DND-41 (cell line): ENCODE measurements around the gene THSD4.

ENCODE experiments used
- ATAC-seq: fragments of 200-7000 bp; cut with Tn5 transposase; 3 replicates; pipeline ENCODE4 v1.9.1; 2021; ENCODE audit warnings: low read depth; ENCODE audit not compliant: insufficient read depth
- DNase-seq: peaks from one replicate; pipeline ENCODE4 v3.0.0-alpha.2; 2020
- H2AFZ ChIP-seq: 2 replicates; pipeline ENCODE4 v1.6.0; 2012; ENCODE audit warnings: low read depth, low read length
- H3K27ac ChIP-seq: 2 replicates; pipeline ENCODE4 v1.5.1; 2012; ENCODE audit warnings: low read length, inconsistent platforms
- H3K27me3 ChIP-seq: fragments of 200-600 bp; sonication (generic); 2 replicates; pipeline ENCODE4 v1.6.0; 2012; ENCODE audit warnings: low read length, mild to moderate bottlenecking, inconsistent platforms; ENCODE audit not compliant: insufficient read depth, poor library complexity
- H3K36me3 ChIP-seq: 2 replicates; pipeline ENCODE4 v1.5.1; 2012; ENCODE audit warnings: low read length, inconsistent platforms; ENCODE audit not compliant: insufficient read depth
- H3K4me1 ChIP-seq: 2 replicates; pipeline ENCODE4 v1.5.1; 2012; ENCODE audit warnings: mild to moderate bottlenecking, low read length; ENCODE audit not compliant: insufficient read depth
- H3K4me2 ChIP-seq: 2 replicates; pipeline ENCODE4 v1.6.0; 2012; ENCODE audit warnings: mild to moderate bottlenecking, moderate library complexity, low read length, inconsistent platforms; ENCODE audit not compliant: insufficient read depth
- H3K4me3 ChIP-seq, 2 experiments: fragments of 200-600 bp in 1 of 2; shearing (Covaris generic) in 1 of 2; 2 replicates each; pipeline ENCODE4 v1.5.1; 2012 to 2016; ENCODE audit warnings: inconsistent platforms in 2 of 2, low read length in 2 of 2, mild to moderate bottlenecking in 2 of 2, low read depth in 1 of 2, moderate library complexity in 1 of 2
- H3K79me2 ChIP-seq: 2 replicates; pipeline ENCODE4 v1.6.0; 2012; ENCODE audit warnings: low read length, inconsistent platforms; ENCODE audit not compliant: insufficient read depth
- H3K9ac ChIP-seq: 2 replicates; pipeline ENCODE4 v1.6.0; 2012; ENCODE audit warnings: low read depth, mild to moderate bottlenecking, inconsistent platforms, low read length, moderate library complexity
- H3K9me3 ChIP-seq: 2 replicates; pipeline ENCODE4 v1.5.1; 2012; ENCODE audit warnings: low read length, moderate library complexity, mild to moderate bottlenecking, inconsistent platforms; ENCODE audit not compliant: insufficient read depth, severe bottlenecking
- H4K20me1 ChIP-seq: 2 replicates; pipeline ENCODE4 v1.6.0; 2012; ENCODE audit warnings: low read length; ENCODE audit not compliant: insufficient read depth
- EZH2 ChIP-seq: IDR thresholded peaks from 3 replicates; pipeline ENCODE4 v1.6.1; 2012; ENCODE audit warnings: borderline replicate concordance, low read depth, mild to moderate bottlenecking, moderate library complexity, low read length, inconsistent platforms; ENCODE audit not compliant: severe bottlenecking
- TF ChIP-seq, protein P1 (sequence below): IDR thresholded peaks from 2 replicates; pipeline ENCODE4 v1.5.1; 2012; ENCODE audit warnings: borderline replicate concordance, low read length, moderate library complexity, mild to moderate bottlenecking; ENCODE audit not compliant: poor library complexity, severe bottlenecking; ENCODE audit errors: extremely low read depth

The THSD4 gene

DNA sequence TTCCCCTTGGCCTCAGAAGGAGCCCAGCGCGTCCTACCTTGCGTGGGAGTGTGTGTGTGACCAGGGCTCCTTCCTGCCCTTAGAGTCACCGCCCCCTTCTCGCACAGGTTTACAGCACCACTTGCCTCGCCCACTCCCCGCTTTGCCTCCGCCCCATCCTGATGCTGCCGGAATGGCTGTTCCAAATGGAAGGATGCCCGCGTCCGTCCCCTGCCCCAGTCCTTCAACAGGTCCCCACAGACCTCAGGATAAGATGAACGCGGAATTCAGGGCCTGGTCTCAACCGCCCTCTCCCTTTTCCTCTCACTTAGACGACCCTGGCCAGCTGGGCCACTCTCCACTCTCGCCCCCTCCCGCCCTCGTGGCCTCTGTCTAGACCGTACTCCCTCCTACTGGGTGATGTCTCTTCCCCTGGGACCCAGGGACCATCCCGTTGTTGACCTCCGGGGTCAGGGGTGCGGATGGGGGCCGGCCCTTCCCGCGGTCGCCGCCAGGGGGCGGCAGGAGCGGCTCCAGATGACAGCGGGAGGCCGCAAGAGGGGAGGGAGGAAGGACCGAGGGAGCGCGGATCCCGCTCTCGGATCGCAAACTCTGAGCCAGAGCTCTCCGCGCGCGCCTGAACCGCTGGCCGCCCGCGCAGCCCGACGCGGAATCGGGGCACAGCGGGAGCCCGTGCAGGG lies at the start of gene THSD4:
Gene THSD4, plus strand, starts transcription at position 585 of the 680 bp plus-strand sequence.
- Histone ChIP-seq H3K4me2 (no peak within 1 kb of the TSS), H3K4me3 (no peak within 1 kb of the TSS), H3K36me3 (no peaks in the 10 kb centered on the region), H3K4me1 (no peaks in the 10 kb centered on the region), H3K9me3 (no peaks in the 10 kb centered on the region), H3K9ac (no peak within 1 kb of the TSS), H3K79me2 (no peaks in the 10 kb centered on the region), H2AFZ (no peak within 1 kb of the TSS), H4K20me1 (no peaks in the 10 kb centered on the region), H3K27me3 (peaks cover 2% of the 10 kb centered on the region), H3K27ac (no peak within 1 kb of the TSS)
- no peak for TF ChIP-seq EZH2
- DNase-seq, result no peak
- no peak for ATAC-seq

DNA sequence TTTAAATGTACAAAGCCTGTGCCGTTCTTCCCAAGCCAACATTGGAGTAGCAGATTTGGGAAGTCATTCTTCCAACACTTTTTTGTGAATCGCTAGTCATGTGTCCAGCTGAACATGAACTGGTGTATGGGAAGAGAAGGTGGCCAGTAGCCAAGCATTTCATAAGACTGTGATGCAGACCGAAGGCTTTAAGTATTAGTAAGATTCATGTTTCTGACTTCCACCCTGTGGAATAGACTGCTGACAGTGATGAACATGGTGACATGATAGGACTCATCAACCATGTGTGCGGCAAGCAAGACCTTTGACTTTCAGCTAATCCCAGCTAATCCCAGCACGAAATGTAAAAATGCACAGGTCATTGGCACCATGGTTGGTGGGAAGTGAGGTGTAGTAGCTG lies 48.3 kb upstream of the THSD4 start:
- TF ChIP-seq, protein P1, sequence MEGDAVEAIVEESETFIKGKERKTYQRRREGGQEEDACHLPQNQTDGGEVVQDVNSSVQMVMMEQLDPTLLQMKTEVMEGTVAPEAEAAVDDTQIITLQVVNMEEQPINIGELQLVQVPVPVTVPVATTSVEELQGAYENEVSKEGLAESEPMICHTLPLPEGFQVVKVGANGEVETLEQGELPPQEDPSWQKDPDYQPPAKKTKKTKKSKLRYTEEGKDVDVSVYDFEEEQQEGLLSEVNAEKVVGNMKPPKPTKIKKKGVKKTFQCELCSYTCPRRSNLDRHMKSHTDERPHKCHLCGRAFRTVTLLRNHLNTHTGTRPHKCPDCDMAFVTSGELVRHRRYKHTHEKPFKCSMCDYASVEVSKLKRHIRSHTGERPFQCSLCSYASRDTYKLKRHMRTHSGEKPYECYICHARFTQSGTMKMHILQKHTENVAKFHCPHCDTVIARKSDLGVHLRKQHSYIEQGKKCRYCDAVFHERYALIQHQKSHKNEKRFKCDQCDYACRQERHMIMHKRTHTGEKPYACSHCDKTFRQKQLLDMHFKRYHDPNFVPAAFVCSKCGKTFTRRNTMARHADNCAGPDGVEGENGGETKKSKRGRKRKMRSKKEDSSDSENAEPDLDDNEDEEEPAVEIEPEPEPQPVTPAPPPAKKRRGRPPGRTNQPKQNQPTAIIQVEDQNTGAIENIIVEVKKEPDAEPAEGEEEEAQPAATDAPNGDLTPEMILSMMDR, result no peak
- TF ChIP-seq EZH2, result no peak
- no peak for DNase-seq
- H3K4me1 ChIP-seq, result no peaks in the 10 kb centered on the region
- no peak overlapping the region for H3K4me2 ChIP-seq
- no peak overlapping the region for H3K27ac ChIP-seq
- no peaks in the 10 kb centered on the region for H3K36me3 ChIP-seq
- no peaks in the 10 kb centered on the region for H4K20me1 ChIP-seq
- H3K9me3 ChIP-seq, result no peaks in the 10 kb centered on the region
- H3K9ac ChIP-seq, result no peak overlapping the region
- H3K27me3 ChIP-seq, result no peaks in the 10 kb centered on the region
- H2AFZ ChIP-seq, result no peak overlapping the region
- H3K79me2 ChIP-seq, result no peaks in the 10 kb centered on the region
- no peak for ATAC-seq
- no peak overlapping the region for H3K4me3 ChIP-seq

DNA sequence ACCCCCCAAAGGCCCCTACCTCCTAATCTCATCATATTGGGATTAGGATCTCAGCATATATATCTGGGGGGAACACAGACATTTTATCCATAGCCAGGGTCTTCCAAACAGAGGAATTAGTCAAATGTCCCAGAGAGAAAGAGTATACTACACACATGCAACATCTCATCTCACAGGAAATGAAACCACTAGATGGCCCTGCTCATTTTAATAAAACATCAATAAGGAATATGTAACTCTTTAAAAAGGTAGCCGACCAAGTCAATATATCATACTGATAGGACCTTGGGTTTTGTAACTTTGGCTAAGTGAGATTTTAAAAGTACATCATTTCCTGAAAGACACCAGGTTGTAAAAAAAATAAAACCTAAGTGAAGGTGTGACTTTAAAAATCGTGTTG lies 45.6 kb upstream of the THSD4 start:
- no peak for ATAC-seq
- Histone ChIP-seq H3K4me3 (no peak overlapping the region), H3K27ac (no peak overlapping the region)

DNA sequence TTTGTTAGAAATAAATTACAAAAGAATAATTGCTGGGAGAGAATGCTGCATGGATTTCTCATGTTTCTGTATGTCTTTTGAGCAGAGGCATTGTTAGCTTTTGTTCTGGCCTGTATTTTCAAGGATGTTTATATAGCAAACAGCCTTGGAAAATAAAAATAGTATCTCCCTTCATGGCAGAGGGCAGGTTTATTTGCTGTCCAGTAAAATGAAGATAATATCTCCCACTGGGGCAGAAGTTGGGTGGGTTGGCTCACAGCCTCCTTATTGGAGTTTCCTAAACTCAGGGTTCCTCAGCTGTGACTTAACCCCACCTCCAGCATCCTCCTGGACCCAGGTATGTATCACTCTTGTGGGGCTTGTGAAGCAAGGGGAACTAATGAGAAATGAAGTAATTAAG lies 43.7 kb upstream of the THSD4 start:
- no peak for DNase-seq
- Histone ChIP-seq H3K27me3 (no peaks in the 10 kb centered on the region), H3K4me1 (no peaks in the 10 kb centered on the region), H4K20me1 (no peaks in the 10 kb centered on the region), H3K27ac (no peak overlapping the region), H2AFZ (no peak overlapping the region), H3K4me3 (no peak overlapping the region), H3K36me3 (no peaks in the 10 kb centered on the region), H3K9me3 (no peaks in the 10 kb centered on the region), H3K79me2 (no peaks in the 10 kb centered on the region), H3K4me2 (no peak overlapping the region), H3K9ac (no peak overlapping the region)
- ATAC-seq, result no peak
- TF ChIP-seq EZH2, result no peak
- TF ChIP-seq, protein P1, result no peak

More for the DNA sequence above, 45.6 kb upstream of the THSD4 start:
- no peak for DNase-seq
- Histone ChIP-seq H3K4me2 (no peak overlapping the region), H4K20me1 (no peaks in the 10 kb centered on the region), H2AFZ (no peak overlapping the region), H3K9me3 (no peaks in the 10 kb centered on the region), H3K9ac (no peak overlapping the region), H3K27me3 (no peaks in the 10 kb centered on the region), H3K36me3 (no peaks in the 10 kb centered on the region), H3K79me2 (no peaks in the 10 kb centered on the region), H3K4me1 (no peaks in the 10 kb centered on the region)
- no peak for TF ChIP-seq EZH2
- TF ChIP-seq, protein P1, result no peak
